Middle frontal gyrus (tissue), 1 donor: ENCODE measurements around the gene CARMIL1.

ENCODE experiments used
- DNase-seq: peaks from one replicate; pipeline ENCODE4 v3.0.0-alpha.2; 2015; ENCODE audit warnings: low spot score; ENCODE audit errors: extremely low spot score

The CARMIL1 gene

DNA sequence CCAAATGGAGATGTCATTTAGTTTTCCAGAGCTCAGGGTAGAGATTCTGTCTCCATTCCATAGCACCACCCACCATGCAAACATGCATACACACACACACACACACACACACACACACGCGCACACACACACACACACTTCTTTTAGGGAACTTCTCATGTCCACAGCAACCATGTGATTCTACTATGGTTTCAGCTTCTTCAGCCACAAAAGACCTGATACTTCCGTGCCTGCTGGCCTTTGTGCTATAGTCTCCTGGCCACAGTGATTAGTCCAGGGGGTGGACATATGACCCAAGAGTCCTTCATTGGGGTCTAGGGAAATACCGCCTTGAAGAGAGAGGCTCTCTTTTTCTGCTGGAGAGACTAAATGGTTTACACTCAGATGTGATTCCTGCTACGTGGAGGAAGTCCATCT, 53.5 kb downstream of the CARMIL1 start:
- no peak for DNase-seq

DNA sequence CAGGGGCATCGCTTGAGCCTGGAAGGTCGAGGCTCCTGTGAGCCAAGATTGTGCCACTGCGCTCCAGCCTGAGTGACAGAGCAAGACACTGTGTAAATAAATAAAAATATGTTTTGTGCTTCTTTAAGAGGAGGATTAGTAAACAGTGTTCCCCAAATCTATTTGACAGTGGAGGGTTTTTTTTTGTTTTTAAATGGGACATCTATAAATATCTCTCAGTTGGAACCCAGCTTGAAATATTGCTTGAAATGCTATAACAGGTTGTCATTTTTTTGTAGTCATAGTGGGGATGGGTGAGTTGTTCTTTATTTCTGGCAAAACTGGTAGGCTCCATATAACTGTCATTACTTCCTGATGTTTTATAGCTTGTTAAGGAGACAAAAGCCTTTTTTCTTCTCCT, 54.3 kb downstream of the CARMIL1 start:
- DNase-seq, result no peak

DNA sequence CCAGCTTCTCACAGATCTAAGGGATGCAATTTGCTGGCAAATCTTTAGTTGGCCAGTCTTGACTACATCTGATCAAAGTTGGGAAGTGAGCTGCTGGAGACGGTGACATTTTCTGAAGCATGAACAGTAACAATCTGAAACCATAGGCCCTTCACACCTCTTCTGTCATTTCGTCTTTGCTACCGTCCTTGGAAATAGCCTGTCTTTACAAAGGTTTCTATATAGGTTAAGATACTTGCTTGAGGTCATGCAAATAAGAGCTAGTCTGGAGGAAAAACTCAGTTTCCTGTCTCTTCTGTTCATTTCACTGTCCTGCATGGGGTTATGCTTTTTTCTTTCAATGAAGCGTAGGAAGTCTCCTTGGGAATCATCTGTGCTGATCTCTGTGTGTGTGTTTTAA, 55.6 kb downstream of the CARMIL1 start:
- no peak for DNase-seq

DNA sequence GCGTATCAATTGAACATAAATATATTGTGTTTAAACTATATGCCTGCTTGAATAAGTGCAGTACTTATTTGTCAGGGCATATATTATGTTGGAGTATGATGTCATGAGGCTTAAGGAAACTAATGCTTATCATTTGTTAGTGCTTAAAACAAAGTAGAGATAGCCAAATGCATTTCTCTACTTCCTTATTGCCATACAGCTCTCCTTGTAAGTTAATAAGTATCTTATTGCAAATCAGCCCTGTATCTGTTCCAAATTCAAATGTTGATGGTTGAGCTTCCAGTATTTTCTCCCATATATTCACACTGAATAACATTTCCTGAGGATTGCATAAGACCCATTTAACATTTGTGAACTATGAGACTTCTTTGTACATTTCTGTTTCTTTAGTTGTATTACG, 57.8 kb downstream of the CARMIL1 start:
- no peak for DNase-seq

DNA sequence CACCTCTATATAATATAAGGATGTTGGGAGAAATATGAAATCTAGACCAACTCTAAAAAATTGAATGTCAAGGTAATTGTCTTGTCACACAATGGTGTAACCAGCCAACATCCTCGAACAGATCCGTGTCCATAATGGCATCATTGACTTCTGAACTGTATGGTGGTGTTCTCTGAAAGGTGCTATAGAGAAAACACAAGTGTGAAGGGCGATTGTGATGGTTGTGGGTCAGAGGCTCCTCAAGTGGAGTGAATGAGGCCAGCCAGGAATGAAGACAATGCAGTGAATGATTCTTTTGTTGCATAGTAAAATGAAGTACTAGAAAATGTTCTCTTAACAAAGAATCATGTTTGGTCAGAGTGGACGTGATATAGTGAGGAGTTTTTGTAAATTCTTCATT, 58.3 kb downstream of the CARMIL1 start:
- DNase-seq, result no peak

DNA sequence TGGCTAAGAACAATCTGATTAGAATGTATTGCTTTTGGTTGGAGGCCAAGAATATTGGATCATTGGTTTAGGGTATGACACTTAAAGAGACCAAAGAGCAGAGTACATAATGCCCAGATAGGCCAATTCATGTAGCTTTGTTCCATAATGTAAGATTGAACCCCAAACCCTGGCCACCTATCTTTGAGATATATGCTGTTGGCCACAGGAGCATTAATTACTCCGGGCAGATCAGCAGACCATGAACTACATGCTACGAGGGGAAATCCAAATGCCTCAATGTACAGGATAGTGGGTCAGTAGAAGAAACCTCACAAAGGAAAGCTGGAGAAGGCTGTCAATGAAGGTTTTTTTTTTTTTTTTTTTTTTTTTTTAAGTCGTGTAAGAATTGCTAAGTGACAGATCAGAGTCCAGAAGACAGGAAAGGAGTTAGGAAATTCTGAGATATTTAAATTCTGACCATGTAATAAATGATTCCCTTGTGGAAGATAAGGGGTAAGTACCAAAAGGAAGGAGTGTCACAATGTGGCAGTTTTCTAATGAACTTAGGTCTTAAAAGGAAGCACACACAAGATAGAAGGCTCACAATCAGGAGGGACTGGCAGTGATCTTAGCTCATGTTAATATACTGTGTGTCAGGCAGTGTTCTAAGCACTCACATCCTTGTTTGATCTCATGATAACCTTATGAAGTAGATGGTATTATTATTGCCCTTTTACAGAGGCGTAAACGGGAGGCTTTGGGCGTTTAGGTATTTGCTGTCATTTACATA, 61.4 kb downstream of the CARMIL1 start:
- DNase-seq, result no peak

DNA sequence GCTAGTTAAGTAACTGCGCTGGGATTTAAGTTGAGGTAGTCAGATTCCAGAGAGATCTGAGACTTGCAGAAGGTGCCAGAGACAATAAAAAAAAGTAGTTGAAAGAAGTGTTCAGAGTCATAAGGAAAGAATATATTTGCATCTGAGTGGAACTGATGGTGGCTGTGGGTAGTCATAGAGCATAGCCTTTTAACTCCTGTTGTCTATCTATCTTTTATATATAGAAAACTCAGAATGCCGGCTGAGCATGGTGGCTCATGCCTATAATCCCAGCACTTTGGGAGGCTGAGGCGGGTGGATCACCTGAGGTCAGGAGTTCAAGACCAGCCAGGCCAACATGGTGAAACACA, 62.0 kb downstream of the CARMIL1 start:
- DNase-seq, result no peak

DNA sequence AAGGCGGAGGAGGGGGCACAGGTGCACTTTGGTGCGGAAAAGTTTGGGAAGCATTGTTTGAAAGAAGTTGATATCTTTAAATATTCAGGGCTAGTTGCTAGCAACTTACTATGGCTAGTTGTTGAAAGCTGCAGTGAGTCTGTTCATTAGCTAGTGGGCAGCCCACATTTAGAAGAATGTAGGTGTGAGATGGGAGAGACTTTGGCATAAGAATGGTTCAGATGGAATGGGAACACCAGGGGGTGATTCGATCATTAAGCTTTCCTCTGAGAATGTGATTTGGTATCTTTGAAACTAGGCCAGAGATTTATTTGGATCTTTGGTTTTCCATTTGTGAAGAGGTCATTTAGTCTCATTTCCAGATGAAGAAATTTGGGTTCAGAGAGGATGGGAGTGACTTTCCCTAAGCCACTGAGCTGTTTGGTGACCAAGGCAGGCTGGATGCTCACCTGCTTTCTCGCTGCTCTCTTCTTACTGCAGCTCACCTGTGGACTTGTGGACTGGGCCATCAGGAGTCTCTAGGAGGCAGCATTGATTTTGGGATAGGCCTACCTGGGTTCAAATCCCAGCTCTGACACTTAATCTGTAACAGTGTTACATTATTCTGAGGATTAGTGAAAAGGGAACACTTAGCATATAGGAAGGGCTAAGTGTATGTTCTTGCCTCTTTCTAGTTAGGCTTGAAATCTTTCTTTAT, 62.9 kb downstream of the CARMIL1 start:
- DNase-seq, result no peak

DNA sequence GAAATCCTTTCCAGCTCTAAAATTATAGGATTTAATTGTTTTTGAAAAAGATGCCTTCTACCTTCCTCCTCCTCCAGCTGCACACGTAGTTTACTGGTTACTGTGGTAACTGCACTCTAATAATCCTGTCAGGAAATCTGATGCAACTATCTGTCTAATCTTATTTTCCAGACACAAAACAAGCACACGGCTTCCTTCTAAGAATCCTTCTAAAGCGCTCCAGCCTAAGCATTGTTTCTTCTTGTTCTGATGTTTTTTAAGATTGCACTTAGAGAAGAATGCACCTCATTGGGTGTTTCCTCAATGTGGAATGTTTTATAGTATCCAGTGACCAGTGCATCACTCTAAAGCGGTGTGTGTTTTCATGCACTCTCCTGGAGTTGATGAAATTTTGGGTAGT, 63.6 kb downstream of the CARMIL1 start:
- DNase-seq, result no peak

DNA sequence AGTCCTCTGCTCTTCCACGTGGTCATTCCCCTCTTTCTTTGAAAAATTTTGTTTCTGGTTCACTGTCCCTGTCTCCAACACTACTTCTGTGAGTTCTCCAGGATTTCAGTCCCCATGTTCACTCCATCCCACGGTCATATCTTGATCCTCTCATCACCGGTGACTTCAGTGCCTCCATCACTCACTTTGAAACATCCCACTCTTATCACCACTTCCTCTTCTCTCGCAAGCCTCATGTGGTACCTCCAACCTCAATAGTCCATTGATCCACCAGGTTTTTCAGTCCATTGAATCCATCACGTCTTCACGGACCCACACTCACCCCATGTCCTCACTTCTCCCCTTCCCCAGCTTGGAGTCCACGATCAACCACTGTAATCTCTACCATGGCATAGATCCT, 64.8 kb downstream of the CARMIL1 start:
- no peak for DNase-seq

DNA sequence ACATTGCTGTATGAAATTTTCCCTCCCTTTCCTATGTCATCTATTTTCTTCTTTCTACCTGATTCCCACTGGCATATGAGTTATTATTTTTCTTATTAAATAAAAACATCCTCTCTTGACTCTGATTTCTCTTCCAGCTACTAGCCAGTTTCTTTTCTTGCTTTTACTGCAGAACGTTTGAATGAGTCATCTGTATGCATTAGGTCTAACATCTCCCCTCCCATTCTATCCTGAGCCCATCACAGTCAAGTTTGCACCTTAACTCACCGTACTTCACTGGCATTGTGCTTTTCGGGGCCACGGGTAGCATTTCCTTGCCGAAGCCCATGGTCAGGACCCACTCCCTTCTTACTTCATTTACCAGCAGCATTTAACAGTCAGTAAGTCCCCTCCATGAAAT, 65.7 kb downstream of the CARMIL1 start:
- no peak for DNase-seq

DNA sequence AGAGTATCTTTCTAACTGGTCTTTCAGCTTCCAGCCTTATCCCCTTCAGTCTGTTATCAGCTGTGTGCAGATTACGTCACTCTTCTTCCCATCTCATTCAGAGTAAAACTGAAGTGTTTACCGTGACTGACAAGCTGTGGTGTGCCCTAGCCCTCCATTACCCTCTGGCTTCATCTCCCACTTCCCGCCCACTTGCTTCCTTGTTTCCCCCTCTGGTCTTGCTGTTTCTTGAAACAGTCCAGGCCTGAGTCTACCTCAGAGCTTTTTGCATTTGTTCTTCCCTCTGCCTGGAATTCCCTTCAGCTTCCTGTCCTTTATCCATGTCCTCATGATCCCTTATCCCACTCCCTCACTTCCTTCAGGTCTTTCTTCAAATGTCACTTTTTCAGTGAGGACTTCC, 66.9 kb downstream of the CARMIL1 start:
- DNase-seq, result no peak

DNA sequence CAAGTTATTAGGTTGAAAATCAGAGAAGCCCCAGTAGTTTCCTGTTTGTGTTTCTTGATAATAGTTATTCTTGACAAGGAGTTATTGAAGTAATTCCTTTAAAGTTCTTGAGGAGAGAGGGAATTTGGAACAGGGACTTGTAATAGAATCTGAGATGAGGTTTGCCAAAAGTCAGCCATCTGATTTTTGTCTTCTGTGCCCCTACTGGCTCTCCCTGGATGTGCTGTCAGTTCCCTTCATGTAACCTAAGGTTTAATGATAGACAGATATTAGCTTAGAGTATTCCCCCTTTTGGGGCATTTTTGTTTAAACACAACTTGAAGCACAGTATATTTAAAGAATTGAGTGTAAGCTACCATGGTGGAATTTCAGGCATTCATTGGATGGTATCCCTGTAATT, 71.4 kb downstream of the CARMIL1 start:
- no peak for DNase-seq

DNA sequence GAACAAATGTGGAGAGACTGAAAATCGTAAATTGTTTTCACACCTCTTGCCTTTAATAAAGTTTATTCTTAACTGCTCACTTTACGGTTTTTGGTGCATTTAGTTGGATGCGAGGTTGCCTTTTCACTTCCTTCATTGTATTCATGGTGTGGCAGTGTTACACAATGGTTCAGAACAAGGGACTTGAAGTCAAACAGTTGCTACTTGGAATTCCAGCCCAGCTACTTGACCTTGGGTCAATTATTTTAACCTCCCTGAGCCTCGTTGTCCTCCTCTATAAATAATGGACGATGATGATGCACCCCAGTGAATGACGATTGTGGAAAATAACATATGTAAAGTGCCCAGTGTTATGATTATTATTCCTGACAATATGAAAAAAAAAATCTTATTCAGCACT, 72.3 kb downstream of the CARMIL1 start:
- DNase-seq, result no peak

DNA sequence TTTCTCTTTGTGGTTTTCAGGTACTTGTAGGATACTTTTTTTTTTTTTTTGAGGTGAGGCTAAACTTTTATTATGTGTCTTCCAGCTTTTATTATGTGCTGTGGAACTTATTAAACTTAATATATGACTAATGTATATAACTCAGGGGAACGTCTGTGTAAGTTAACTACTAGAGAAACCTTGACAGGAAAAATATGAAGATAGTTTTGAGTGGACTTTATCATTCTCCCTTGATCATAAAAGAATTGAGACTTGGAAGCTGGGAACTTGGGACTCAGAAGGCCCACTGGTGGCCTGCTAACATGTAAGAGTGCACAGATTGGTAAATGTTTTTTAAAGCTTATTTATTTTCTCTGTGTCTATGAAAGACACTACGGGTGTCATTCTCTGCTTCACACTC, 73.1 kb downstream of the CARMIL1 start:
- DNase-seq, result no peak

DNA sequence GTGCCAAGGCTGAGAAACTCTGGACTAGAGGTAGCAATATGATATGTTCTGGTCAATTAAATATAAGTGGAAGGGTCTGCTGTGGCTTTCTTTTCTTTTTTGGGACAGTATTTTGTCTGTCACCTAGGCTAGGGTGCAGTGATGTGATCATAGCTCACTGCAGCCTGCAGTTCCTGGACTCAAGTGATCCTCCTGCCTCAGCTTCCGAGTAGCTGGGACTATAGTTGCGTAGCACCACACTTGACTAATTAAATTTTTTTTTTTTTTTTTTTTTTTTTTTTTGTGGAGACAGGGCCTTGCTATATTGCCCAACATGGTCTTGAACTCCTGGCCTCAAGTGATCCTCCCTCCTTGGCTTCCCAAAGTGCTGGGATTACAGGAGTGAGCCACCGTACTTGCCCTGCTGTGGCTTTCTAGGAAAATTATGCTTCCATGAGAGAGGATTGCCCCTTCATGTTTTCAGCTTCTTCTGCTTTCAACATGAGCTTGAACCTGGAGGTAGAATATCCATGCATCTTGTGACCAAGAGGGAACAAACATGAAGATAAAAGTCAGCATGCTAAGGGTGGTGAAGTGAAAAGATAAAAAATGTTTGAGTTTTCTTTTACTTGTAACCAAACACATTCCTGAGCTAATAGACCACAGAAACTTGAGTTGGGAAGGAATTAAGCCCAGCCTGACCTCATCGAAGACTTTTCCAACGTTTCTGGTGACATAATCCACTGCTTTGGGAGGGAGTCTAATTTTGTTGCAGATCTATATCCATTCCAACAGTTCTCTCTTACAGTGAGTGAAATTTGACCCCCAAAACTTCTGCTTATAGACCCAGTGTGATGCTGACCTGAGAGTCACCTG, 75.1 kb downstream of the CARMIL1 start:
- no peak for DNase-seq

DNA sequence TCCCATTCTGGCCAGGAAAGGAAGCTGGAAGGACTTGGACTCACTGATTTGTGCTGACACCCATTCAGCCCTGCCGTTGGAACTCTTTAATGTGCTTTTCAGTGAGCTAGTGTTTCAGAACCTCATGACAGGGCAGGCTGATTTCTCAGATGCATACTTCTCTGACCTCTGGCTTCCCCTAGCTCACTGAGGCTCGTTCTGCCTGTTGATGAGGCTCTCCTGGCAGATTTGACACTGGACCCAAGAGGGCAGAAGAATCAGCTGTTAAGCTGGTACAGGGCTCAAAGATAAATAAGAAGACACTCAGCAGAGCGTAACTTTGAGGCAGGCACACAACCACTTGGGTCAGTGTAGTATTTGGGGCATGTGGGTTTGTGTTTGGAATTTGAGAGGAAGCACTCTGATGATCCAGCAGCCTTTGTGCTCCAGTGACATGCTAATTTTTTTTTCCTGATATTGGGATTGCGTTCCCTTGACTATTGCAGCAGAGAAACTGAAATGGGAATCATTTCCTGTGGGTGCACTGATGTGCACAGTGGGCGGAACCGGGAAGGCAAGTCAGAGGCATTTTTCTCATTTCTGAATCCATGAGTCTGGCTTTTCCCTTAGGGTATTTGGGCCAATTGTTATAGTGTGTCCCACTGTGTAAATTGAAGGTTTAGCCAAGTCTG, 80.2 kb downstream of the CARMIL1 start:
- DNase-seq, result no peak

DNA sequence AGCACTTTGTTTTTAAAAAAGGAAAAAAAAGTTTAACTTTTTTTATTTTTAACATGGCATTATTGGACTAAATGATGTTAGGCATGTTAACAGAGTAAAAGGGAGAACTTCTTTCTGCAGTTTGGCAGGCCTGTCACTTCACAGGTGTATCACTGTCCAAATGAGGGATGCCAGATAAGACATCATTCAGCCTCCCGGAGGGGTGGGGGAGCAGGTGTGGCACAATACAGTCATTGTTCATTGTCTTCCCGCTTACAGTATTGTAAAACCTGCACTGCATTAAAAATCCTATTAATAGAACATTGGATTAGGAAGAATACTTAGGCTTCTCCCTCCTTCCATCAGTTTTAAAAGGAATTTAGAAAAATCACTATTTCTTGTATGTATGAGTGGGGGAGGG, 80.7 kb downstream of the CARMIL1 start:
- DNase-seq, result no peak

DNA sequence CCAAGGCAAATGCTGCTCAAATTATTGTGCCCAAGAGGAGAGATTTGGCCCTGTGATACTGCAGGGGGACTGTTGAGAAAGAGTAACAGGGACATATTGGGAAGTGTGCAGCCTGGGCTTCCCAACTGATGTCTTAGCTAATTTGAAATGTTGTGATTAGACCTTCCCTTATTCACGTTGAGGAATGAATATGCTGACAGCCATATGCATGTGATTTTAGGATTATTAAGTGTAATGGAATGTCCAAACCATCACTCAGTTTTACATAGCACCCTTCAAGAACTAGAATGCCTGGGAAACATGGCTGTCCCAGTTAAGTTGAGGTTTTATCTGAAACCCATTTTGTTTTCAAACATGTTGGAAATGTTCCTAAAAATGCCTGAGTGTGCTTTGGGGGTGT, 81.4 kb downstream of the CARMIL1 start:
- no peak for DNase-seq

DNA sequence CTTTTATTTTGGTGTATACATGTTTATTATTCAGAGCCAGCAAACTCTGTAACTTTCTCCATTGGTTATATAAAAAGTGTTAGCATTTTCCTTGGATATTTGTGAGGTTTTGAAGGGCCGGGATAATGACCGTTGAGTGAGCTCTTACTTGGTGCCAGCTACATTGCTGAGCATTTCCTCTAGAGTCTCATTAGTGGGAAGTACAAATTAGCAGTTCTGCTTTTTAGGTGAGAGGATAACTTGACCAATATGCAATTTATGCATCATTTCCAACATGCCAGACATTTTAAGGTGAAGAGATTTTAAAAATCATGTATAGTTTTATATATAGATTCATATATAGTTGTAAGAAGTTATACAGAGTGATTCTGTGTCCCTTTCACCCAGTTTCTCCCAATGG, 84.3 kb downstream of the CARMIL1 start:
- DNase-seq, result no peak

DNA sequence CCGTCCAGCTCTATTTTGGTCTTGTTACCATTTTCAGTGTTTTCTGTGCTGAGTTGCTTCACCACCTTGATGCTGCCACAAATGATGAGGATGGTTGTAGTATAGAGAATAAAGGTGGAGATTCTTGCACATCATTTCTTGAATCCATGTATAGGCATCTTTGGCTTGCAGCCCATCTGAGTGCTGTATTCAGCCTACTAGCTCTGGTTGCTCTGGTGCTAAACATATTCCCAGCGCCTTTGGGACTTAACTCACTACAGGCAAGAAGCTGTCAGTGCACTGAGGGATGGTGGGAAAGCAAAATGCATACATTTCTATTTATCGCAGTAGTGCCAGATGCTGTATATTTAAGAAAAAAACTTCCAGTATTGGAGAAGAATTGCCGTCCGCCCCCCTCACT, 86.0 kb downstream of the CARMIL1 start:
- peak; percentile 20 for DNase-seq
